ENCODE results near the gene SKA3. TPM values are rescaled to one million over a fixed set of nuclear protein-coding genes. Genes with fewer than 3 reads are reported as not detected.
"Not testable (repeated sequence)": the region's sequence is repeated elsewhere in the genome, so short reads cannot be mapped to it uniquely, and the experiment has no call there.

The SKA3 gene
- total RNA-seq, 6 experiments from 2014 or later: 0.18 to 2.4 (median 0.75) TPM

GRCh38 chr13:21202767-21203531 lies 26.6 kb upstream of the SKA3 start:
- 45% methylated on average over 3 of the region's 3 CpGs for WGBS (ENCODE audit: insufficient coverage, low coverage, low lambda C conversion rate, missing lambda C conversion rate)
- intact Hi-C loops (cut with DNase I): no loop called here
- peak; percentile 54 to 95 (median 72) for ATAC-seq

GRCh38 chr13:21201456-21202190 lies 25.3 kb upstream of the SKA3 start:
- H3K27ac ChIP-seq; ATAC-seq; DNase-seq; H3K4me1 ChIP-seq; H3K9me3 ChIP-seq; intact Hi-C loops (cut with DNase I); H3K27me3 ChIP-seq; H3K4me3 ChIP-seq; H3K36me3 ChIP-seq: not testable (repeated sequence)

More at GRCh38 chr13:21202767-21203531, 26.6 kb upstream of the SKA3 start:
- no peak for DNase-seq
- no peaks in the 10 kb centered on the region for H3K27me3 ChIP-seq
- H3K36me3 ChIP-seq: no peaks in the 10 kb centered on the region
- peaks cover 0 to 5% (median 0%) of the 10 kb centered on the region in 4 donors for H3K4me1 ChIP-seq
- H3K9me3 ChIP-seq: no peaks in the 10 kb centered on the region
- H3K4me3 ChIP-seq: no peak overlapping the region
- no peak for TF ChIP-seq POLR2A (IDR thresholded peaks at IDR 0.05)
- TF ChIP-seq, protein P1, sequence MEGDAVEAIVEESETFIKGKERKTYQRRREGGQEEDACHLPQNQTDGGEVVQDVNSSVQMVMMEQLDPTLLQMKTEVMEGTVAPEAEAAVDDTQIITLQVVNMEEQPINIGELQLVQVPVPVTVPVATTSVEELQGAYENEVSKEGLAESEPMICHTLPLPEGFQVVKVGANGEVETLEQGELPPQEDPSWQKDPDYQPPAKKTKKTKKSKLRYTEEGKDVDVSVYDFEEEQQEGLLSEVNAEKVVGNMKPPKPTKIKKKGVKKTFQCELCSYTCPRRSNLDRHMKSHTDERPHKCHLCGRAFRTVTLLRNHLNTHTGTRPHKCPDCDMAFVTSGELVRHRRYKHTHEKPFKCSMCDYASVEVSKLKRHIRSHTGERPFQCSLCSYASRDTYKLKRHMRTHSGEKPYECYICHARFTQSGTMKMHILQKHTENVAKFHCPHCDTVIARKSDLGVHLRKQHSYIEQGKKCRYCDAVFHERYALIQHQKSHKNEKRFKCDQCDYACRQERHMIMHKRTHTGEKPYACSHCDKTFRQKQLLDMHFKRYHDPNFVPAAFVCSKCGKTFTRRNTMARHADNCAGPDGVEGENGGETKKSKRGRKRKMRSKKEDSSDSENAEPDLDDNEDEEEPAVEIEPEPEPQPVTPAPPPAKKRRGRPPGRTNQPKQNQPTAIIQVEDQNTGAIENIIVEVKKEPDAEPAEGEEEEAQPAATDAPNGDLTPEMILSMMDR (IDR thresholded peaks at IDR 0.05): no peak
- H3K27ac ChIP-seq: no peak overlapping the region

GRCh38 chr13:21198391-21198790 lies 22.0 kb upstream of the SKA3 start:
- H3K9me3 ChIP-seq; H3K27ac ChIP-seq; H3K36me3 ChIP-seq; H3K4me3 ChIP-seq; H3K4me1 ChIP-seq; intact Hi-C loops (cut with DNase I); H3K27me3 ChIP-seq; ATAC-seq; DNase-seq: not testable (repeated sequence)
- WGBS (ENCODE audit: insufficient coverage, low coverage, low lambda C conversion rate, missing lambda C conversion rate): no CpG with 5 or more reads among the region's 4 CpGs

DNA sequence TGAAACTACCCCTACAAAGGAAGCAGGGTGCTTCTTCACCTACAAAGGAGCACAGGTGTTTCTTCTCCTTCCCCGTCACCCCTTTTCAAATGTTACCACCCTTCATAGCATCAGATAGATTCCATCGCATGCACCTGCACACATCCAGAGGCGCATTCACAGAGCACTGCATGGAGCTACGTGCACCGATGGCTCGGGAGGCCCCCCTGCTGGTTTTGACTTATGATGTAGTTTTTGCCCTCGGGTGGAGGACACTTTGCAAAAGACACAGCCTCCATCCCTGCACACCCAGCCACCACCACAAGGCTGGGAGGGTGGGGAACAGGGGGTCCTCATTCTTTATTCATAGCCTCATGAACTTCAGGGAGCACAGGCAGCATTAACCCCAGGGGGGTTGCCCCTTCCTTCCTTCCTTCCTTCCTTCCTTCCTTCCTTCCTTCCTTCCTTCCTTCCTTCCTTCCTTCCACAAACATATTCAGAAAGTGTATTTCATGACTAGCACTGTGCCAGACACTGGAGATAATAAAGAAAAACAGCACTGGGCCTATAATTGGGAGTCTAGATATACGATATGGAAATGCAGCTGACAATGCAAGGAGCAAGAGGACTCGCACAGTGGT lies 21.4 kb upstream of the SKA3 start:
- ATAC-seq; DNase-seq; intact Hi-C loops (cut with DNase I); H3K4me1 ChIP-seq; H3K36me3 ChIP-seq; H3K4me3 ChIP-seq; H3K27me3 ChIP-seq; H3K9me3 ChIP-seq; H3K27ac ChIP-seq: not testable (repeated sequence)
- WGBS (ENCODE audit: insufficient coverage, low coverage, low lambda C conversion rate, missing lambda C conversion rate): 81% methylated on average over 9 of the region's 9 CpGs

GRCh38 chr13:21194756-21195155 lies 18.4 kb upstream of the SKA3 start:
- intact Hi-C loops (cut with DNase I); H3K27ac ChIP-seq; H3K27me3 ChIP-seq; H3K9me3 ChIP-seq; DNase-seq; ATAC-seq; H3K4me3 ChIP-seq; H3K4me1 ChIP-seq; H3K36me3 ChIP-seq: not testable (repeated sequence)
- WGBS (ENCODE audit: insufficient coverage, low coverage, low lambda C conversion rate, missing lambda C conversion rate): 93% methylated on average over 2 of the region's 2 CpGs

DNA sequence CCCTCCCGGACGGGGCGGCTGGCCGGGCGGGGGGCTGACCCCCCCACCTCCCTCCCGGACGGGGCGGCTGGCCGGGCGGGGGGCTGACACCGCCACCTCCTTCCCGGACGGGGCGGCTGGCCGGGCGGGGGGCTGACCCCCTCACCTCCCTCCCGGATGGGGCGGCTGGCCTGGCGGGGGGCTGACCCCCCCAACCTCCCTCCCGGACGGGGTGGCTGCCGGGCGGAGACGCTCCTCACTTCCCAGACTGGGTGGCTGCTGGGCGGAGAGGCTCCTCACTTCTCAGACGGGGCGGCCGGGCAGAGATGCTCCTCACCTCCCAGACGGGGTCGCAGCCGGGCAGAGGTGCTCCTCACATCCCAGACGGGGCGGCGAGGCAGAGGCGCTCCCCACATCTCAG lies 10.1 kb upstream of the SKA3 start:
- intact Hi-C loops (cut with DNase I); H3K36me3 ChIP-seq; DNase-seq; H3K27ac ChIP-seq; H3K4me3 ChIP-seq; H3K9me3 ChIP-seq; H3K27me3 ChIP-seq; H3K4me1 ChIP-seq; ATAC-seq: not testable (repeated sequence)
- no CpG with 5 or more reads among the region's 35 CpGs for WGBS (ENCODE audit: insufficient coverage, low coverage, low lambda C conversion rate, missing lambda C conversion rate)

DNA sequence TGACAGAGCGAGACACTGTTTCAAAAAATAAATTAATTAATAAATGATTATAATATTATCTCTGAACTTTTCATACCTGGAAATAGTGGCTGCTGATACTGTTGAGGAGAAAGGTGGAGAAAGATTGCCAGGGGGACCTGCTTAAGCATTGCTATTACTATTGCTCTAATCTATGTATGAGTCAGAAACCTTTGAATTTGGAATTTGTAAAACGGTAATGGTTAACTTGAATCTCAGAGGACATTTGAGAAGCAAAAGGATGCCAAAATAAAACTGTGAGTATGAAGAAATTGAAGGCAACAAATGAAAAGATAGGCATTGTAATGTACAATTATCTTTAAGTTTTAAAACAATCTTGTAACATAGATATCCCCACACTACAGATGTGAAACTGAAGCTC lies 5.3 kb upstream of the SKA3 start:
- no peaks in the 10 kb centered on the region for H3K36me3 ChIP-seq
- WGBS (ENCODE audit: insufficient coverage, low coverage, low lambda C conversion rate, missing lambda C conversion rate): 76% methylated on average over 2 of the region's 2 CpGs
- H3K9me3 ChIP-seq: no peaks in the 10 kb centered on the region
- no peaks in the 10 kb centered on the region for H3K27me3 ChIP-seq
- no peak for TF ChIP-seq POLR2A (IDR thresholded peaks at IDR 0.05)
- TF ChIP-seq, protein P1 (IDR thresholded peaks at IDR 0.05): no peak
- ATAC-seq (no peak), DNase-seq (no peak)
- H3K4me3 ChIP-seq: no peak overlapping the region
- no peak overlapping the region for H3K27ac ChIP-seq
- intact Hi-C loops (cut with DNase I): no loop called here
- peaks cover 0 to 6% (median 0%) of the 10 kb centered on the region in 4 donors for H3K4me1 ChIP-seq

Data from right lobe of liver (tissue), 6 donors.